ENCODE results near the gene RALGPS1.
"Not testable (repeated sequence)": the region's sequence is repeated elsewhere in the genome, so short reads cannot be mapped to it uniquely, and the experiment has no call there.

The RALGPS1 gene

GRCh38 chr9:126989847-126990842 lies 75.6 kb downstream of the RALGPS1 start:
- DNase-seq: no peak

GRCh38 chr9:126991183-126991582 lies 76.6 kb downstream of the RALGPS1 start:
- no peak for DNase-seq

GRCh38 chr9:126992427-126992826 lies 77.8 kb downstream of the RALGPS1 start:
- DNase-seq: no peak

GRCh38 chr9:126999315-127000068 lies 84.9 kb downstream of the RALGPS1 start:
- peak; percentile 19 for DNase-seq

GRCh38 chr9:127004946-127005769 lies 90.6 kb downstream of the RALGPS1 start:
- DNase-seq: peak; percentile 92

GRCh38 chr9:127005770-127006314 lies 91.3 kb downstream of the RALGPS1 start:
- peak; percentile 16 for DNase-seq

GRCh38 chr9:127007638-127008037 lies 93.1 kb downstream of the RALGPS1 start:
- no peak for DNase-seq

- DNase-seq: no peak
Measured at GRCh38 chr9:127008076-127008475, 93.5 kb downstream of the RALGPS1 start.

GRCh38 chr9:127011772-127012171 lies 97.2 kb downstream of the RALGPS1 start:
- no peak for DNase-seq

GRCh38 chr9:127012250-127012649 lies 97.7 kb downstream of the RALGPS1 start:
- DNase-seq: no peak

GRCh38 chr9:127013597-127013996 lies 99.0 kb downstream of the RALGPS1 start:
- no peak for DNase-seq

GRCh38 chr9:127014216-127014909 lies 99.8 kb downstream of the RALGPS1 start:
- DNase-seq: no peak

- DNase-seq: no peak
Measured at GRCh38 chr9:127014910-127015540, 100.4 kb downstream of the RALGPS1 start.

- no peak for DNase-seq
Measured at GRCh38 chr9:127015921-127016512, 101.4 kb downstream of the RALGPS1 start.

GRCh38 chr9:127017979-127018378 lies 103.4 kb downstream of the RALGPS1 start:
- DNase-seq: not testable (repeated sequence)

GRCh38 chr9:127018935-127019334 lies 104.4 kb downstream of the RALGPS1 start:
- DNase-seq: no peak

- no peak for DNase-seq
Measured at GRCh38 chr9:127020036-127020801, 105.6 kb downstream of the RALGPS1 start.

GRCh38 chr9:127020802-127021078 lies 106.2 kb downstream of the RALGPS1 start:
- no peak for DNase-seq

- DNase-seq: no peak
Measured at GRCh38 chr9:127021664-127022363, 107.2 kb downstream of the RALGPS1 start.
